OCI-LY1 (cell line): Measurements from ENCODE around the gene NOTCH1.
A peak's percentile ranks its signal among the peaks of the same experiment; 100 is the strongest.

Experiments
- H2AFZ ChIP-seq: fragments of 200-600 bp; sonication (generic), shearing (Covaris generic); 2 replicates; pipeline ENCODE4 v1.6.0; 2014; ENCODE audit warnings: antibody characterized with exemption, mild to moderate bottlenecking, low read length
- H3F3A ChIP-seq: fragments of 200-600 bp; sonication (generic), shearing (Covaris generic); 2 replicates; pipeline ENCODE4 v1.6.0; 2014; ENCODE audit warnings: mild to moderate bottlenecking, antibody characterized with exemption, low read length, moderate library complexity; ENCODE audit not compliant: insufficient read depth
- H3K27ac ChIP-seq: fragments of 200-600 bp; sonication (generic); 2 replicates; pipeline ENCODE4 v1.5.1; 2014; ENCODE audit warnings: low read length, mixed run types, mild to moderate bottlenecking, low read depth; ENCODE audit not compliant: poor library complexity, severe bottlenecking
- H3K27me3 ChIP-seq: fragments of 200-600 bp; sonication (generic); 2 replicates; pipeline ENCODE4 v1.6.0; 2014; ENCODE audit warnings: antibody characterized with exemption, mild to moderate bottlenecking, low read length, moderate library complexity; ENCODE audit not compliant: insufficient read depth
- H3K36me3 ChIP-seq: fragments of 200-600 bp; sonication (generic); 2 replicates; pipeline ENCODE4 v1.6.1; 2014; ENCODE audit warnings: mild to moderate bottlenecking, antibody characterized with exemption, low read length, moderate library complexity, mixed read lengths; ENCODE audit not compliant: insufficient read depth
- H3K4me1 ChIP-seq: fragments of 200-600 bp; sonication (generic); 2 replicates; pipeline ENCODE4 v1.5.1; 2014; ENCODE audit warnings: mild to moderate bottlenecking, low read length, moderate library complexity; ENCODE audit not compliant: insufficient read depth, severe bottlenecking
- H3K4me2 ChIP-seq: fragments of 200-600 bp; sonication (generic), shearing (Covaris generic); 2 replicates; pipeline ENCODE4 v1.6.1; 2014; ENCODE audit warnings: low read length
- H3K4me3 ChIP-seq: fragments of 200-600 bp; sonication (generic); 2 replicates; pipeline ENCODE4 v1.5.1; 2014; ENCODE audit warnings: low read length, low read depth, mild to moderate bottlenecking, mixed read lengths; ENCODE audit not compliant: poor library complexity, severe bottlenecking
- H3K79me2 ChIP-seq: fragments of 200-600 bp; shearing (Covaris generic); 2 replicates; pipeline ENCODE4 v1.6.1; 2016; ENCODE audit warnings: mixed run types, low read length, mixed read lengths; ENCODE audit not compliant: insufficient read depth
- H3K9ac ChIP-seq: fragments of 200-600 bp; sonication (generic), shearing (Covaris generic); 2 replicates; pipeline ENCODE4 v1.6.1; 2014; ENCODE audit warnings: mild to moderate bottlenecking, low read length, mixed read lengths
- H3K9me2 ChIP-seq: fragments of 200-600 bp; sonication (generic), shearing (Covaris generic); 2 replicates; pipeline ENCODE4 v1.6.1; 2014; ENCODE audit warnings: low read depth, mild to moderate bottlenecking, low read length, mixed read lengths
- H3K9me3 ChIP-seq: fragments of 200-600 bp; shearing (Covaris generic); 2 replicates; pipeline ENCODE4 v1.6.1; 2014; ENCODE audit warnings: low read length, mixed read lengths
- H4K20me1 ChIP-seq: fragments of 200-600 bp; sonication (generic), shearing (Covaris generic); 2 replicates; pipeline ENCODE4 v1.6.0; 2016; ENCODE audit warnings: mild to moderate bottlenecking, low read length; ENCODE audit not compliant: insufficient read depth
- EZH2 ChIP-seq: fragments of 200-600 bp; sonication (generic), shearing (Covaris generic); IDR thresholded peaks from 2 replicates; pipeline ENCODE4 v1.8.0; 2017; ENCODE audit warnings: borderline replicate concordance, mixed run types, mild to moderate bottlenecking, antibody characterized with exemption, low read length, moderate library complexity, mixed read lengths
- TF ChIP-seq, protein P1 (sequence below): fragments of 200-600 bp; sonication (generic), shearing (Covaris generic); IDR thresholded peaks from 2 replicates; pipeline ENCODE4 v1.5.1; 2017; ENCODE audit warnings: mild to moderate bottlenecking, antibody characterized with exemption, low read length, moderate library complexity, mixed read lengths

NOTCH1 gene

DNA sequence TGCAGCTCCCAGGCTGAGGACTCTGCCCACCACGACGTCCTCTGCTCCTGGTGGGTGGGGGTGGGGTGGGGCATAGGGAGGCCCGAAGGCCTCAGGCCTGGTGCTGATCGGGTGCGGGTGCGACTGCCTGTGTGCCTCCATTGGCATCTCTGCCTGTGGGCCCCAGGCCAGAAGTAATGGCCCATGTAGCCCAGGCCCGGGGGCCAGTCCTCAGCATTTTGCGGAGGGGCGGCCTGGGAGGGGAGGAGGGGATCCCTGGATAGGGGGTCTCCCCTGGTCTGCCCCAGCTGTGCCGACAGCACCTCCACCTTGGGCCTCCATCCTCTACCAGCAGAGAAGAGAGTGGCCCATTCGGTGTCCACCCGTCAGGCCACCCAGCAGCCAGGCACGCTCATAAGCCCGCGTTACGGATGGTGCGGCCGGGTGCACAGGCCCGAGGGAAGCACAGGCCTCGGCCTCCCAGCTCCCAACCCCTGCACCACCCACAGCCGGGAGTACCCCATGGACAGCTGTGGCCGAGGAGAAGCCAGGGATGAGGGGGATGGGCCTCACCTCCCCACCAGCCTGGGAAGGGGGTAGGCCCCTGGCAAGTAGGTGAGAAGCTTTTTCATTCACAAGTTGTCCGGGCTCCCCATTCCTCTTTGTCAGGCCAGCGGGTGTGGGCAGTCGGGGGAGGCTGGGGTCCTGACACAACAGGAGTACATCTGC, 1.8 kb upstream of the NOTCH1 start:
- H3K4me2 ChIP-seq: no peak overlapping the region
- no peaks in the 10 kb centered on the region for H3K79me2 ChIP-seq
- H3K27me3 ChIP-seq: peaks cover 6% of the 10 kb centered on the region; the same call in 1 of the 2 replicates
- no peaks in the 10 kb centered on the region for H4K20me1 ChIP-seq
- no peak overlapping the region for H3K27ac ChIP-seq
- H3F3A ChIP-seq: no peaks in the 10 kb centered on the region
- TF ChIP-seq, protein P1, sequence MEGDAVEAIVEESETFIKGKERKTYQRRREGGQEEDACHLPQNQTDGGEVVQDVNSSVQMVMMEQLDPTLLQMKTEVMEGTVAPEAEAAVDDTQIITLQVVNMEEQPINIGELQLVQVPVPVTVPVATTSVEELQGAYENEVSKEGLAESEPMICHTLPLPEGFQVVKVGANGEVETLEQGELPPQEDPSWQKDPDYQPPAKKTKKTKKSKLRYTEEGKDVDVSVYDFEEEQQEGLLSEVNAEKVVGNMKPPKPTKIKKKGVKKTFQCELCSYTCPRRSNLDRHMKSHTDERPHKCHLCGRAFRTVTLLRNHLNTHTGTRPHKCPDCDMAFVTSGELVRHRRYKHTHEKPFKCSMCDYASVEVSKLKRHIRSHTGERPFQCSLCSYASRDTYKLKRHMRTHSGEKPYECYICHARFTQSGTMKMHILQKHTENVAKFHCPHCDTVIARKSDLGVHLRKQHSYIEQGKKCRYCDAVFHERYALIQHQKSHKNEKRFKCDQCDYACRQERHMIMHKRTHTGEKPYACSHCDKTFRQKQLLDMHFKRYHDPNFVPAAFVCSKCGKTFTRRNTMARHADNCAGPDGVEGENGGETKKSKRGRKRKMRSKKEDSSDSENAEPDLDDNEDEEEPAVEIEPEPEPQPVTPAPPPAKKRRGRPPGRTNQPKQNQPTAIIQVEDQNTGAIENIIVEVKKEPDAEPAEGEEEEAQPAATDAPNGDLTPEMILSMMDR: no peak
- TF ChIP-seq EZH2: no peak
- H2AFZ ChIP-seq: no peak overlapping the region
- H3K4me3 ChIP-seq: no peak overlapping the region
- no peaks in the 10 kb centered on the region for H3K9me3 ChIP-seq
- H3K9ac ChIP-seq: no peak overlapping the region
- peaks cover 23% of the 10 kb centered on the region for H3K4me1 ChIP-seq
- H3K9me2 ChIP-seq: no peaks in the 10 kb centered on the region
- no peaks in the 10 kb centered on the region for H3K36me3 ChIP-seq

GRCh38 chr9:136546697-136547501, 1.1 kb upstream of the NOTCH1 start:
- H3K4me2 ChIP-seq: peak overlapping the region; percentile 94
- TF ChIP-seq, protein P1: no peak
- TF ChIP-seq EZH2: no peak
- H3K79me2 ChIP-seq: no peaks in the 10 kb centered on the region
- no peaks in the 10 kb centered on the region for H4K20me1 ChIP-seq
- no peaks in the 10 kb centered on the region for H3K9me2 ChIP-seq
- peaks cover 23% of the 10 kb centered on the region for H3K4me1 ChIP-seq
- H3K9ac ChIP-seq: peak overlapping the region; percentile 66
- H3K36me3 ChIP-seq: no peaks in the 10 kb centered on the region
- H3K4me3 ChIP-seq: peak overlapping the region; percentile 65
- no peaks in the 10 kb centered on the region for H3K9me3 ChIP-seq
- peaks cover 6% of the 10 kb centered on the region; the same call in 1 of the 2 replicates for H3K27me3 ChIP-seq
- H3F3A ChIP-seq: no peaks in the 10 kb centered on the region
- no peak overlapping the region for H3K27ac ChIP-seq
- H2AFZ ChIP-seq: no peak overlapping the region

DNA sequence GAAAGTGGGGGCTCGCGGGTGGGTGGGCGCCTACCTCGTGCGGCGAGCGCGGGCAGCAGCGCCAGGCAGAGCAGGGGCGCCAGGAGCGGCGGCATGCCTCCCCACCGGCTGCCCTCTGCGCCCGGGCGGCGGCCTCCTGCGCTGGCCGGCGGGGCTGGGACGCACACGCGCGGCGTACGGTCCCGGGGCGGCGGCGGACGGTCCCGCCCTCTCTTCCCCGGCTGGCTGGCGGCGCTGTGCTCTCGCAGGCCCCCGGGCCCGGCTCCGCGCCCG, 220 bp downstream of the NOTCH1 start:
- no peaks in the 10 kb centered on the region for H3F3A ChIP-seq
- H3K36me3 ChIP-seq: no peaks in the 10 kb centered on the region
- TF ChIP-seq EZH2: no peak
- TF ChIP-seq, protein P1: no peak
- H3K27ac ChIP-seq: no peak overlapping the region
- H2AFZ ChIP-seq: no peak overlapping the region
- H3K4me2 ChIP-seq: peak overlapping the region; percentile 82
- peak overlapping the region; percentile 67 for H3K4me3 ChIP-seq
- H3K9ac ChIP-seq: peak overlapping the region; percentile 61
- no peaks in the 10 kb centered on the region for H4K20me1 ChIP-seq
- no peaks in the 10 kb centered on the region for H3K9me3 ChIP-seq
- no peaks in the 10 kb centered on the region for H3K9me2 ChIP-seq
- peaks cover 18% of the 10 kb centered on the region for H3K4me1 ChIP-seq
- no peaks in the 10 kb centered on the region for H3K79me2 ChIP-seq
- H3K27me3 ChIP-seq: peaks cover 6% of the 10 kb centered on the region
